Lower leg skin (tissue), 3 donors: Measurements from ENCODE around the gene FANCL.
"Not testable (repeated sequence)": the region's sequence is repeated elsewhere in the genome, so short reads cannot be mapped to it uniquely, and the experiment has no call there.

Source experiments
- CTCF ChIP-seq, 3 donors: fragments of 450-650 bp; IDR thresholded peaks; one replicate each; pipeline ENCODE4 v1.5.1; 2016; ENCODE audit warnings: antibody characterized with exemption in 3 of 3, mild to moderate bottlenecking in 3 of 3, moderate library complexity in 2 of 3
- POLR2A ChIP-seq, 2 donors: fragments of 450-650 bp; IDR thresholded peaks; one replicate each; pipeline ENCODE4 v1.6.1; 2016 to 2017; ENCODE audit warnings: antibody characterized with exemption in 2 of 2, mild to moderate bottlenecking in 1 of 2, moderate library complexity in 1 of 2

GRCh38 chr2:58145769-58146168, 95.4 kb downstream of the FANCL start:
- TF ChIP-seq CTCF, POLR2A (IDR thresholded peaks at IDR 0.05): not testable (repeated sequence)
